CD1c-positive myeloid dendritic cell (primary cell): ENCODE data around the gene ZNF771.

Source experiments
- DNase-seq: peaks from one replicate; pipeline ENCODE4 v3.0.0-alpha.2; 2016; ENCODE audit errors: extremely low spot score

Gene ZNF771

DNA sequence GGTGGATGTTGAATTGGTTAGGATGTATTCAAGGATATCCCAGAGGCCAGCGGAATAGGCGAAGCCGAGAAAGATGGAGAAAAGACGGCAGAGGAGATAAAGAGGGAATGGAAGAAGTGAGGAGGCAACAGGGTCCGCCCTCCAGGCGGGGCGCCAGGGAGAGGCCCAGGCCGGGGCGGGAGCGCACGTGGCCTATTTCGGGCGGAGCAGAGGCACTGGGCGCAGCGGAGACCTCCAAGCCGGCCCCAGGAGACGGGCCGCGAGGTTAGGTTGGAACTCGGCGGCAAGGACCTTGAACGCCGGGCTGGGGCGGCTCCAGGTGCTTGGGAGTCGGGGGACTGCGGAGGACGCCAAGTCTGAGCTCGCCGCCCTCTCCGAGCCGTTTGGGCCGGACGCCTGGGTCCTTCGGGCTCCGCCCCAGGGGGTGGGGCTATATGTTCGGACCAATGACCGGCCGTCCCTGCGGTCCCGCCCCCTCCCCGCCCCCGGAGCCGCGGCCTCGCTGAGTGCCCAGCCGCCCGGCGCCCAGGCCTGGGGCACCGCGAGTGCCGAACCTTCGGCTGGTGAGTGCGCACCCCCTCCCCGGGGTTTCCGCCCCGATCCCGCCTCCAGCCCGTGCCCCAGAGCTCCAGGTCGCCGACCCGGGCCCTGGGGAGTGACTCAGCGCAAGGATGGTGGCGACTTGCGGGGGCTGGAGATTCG is at the start of gene ZNF771:
ZNF771 (plus strand) TSS at position 505 of the 702 bp plus-strand sequence. CDS start 448 bp downstream, outside the sequence.
- peak; percentile 88 for DNase-seq

DNA sequence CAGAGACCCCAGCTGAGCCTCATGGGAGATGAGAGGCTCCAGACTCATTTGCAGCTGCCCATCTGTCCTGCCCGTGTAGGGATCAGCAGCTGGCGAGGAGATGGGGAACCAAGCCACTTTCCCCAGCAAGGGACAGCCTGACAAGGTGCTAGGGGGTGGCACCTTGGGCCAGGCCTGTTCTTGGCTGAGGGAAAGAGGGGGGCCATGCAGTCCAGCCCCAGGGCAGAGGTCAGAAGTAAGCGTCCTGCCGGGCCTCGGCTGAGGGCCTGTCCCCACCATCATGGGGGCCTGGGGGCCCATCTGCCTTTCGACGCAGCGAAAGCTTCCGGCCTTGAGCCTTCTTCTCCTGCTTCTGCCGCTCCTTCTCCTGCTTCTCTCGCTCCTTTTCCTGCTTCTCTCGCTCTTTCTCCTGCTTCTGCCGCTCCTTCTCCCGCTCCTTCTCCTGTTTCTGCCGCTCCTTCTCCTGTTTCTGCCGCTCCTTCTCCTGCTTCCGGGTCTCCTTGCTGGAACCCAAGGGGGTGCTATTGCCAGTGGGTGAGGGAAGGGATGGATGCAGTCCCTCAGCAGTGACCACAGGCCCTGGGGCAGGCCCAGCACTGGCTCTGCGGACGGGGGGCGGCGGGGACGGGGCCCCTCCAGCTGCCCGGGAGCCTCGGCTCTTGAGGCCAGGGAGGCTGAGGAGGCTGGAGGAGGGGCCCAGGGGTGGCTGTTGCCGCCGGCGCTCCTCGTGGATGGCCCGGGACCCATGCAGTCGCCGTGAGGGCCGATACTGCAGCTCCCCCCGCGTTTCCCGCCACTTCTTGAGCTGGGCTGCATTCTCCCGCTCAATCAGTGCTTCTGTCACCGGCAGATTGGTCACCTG is 49.5 kb upstream of the ZNF771 start:
- DNase-seq, result no peak

- no peak for DNase-seq
These were observed 48.8 kb upstream of the ZNF771 start for GRCh38 chr16:30358577-30358936.

DNA sequence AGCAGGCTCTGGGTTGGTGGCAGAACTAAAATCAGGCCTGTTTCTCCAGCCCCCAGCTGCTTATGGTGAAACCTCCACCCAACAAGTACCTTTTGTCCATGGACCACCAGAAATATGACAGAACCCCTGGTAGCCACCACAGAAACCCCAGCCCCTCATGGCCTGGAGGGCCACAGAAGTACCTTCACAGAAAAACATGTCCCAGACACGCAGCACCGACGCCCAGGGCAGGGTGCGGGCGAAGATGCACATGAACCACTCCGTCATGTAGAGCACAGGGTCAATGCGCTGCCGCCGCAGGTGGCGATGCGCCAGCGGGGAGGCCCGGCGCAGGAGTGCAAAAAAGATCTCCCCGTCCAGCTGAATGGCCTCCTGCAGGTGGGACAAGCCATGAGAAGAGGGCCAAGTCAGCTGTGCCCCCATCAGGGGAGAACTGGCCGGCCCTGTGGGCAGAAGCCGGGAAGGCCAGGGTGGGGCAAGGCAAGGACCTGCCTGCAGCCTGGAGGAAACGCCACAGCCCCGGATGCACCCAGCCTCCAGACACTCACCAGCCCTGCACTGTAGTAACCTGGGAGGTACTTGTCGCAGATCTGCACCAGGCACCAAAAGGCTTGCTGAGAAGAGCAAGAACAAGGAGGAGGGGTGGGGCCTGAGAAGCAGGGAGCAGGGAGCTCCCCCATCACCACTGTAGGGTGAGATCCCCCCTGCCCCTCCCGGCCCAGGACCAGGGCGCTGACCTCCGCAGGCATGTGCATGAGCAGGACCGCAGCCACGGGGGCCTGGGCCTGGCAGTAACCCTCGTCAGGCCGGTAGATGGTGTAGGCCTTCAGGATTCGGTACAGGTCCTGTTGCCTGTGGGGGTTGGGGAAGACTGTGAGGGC is 48.2 kb upstream of the ZNF771 start:
- no peak for DNase-seq

GRCh38 chr16:30359871-30360170 is 47.6 kb upstream of the ZNF771 start:
- no peak for DNase-seq

GRCh38 chr16:30361180-30361579 is 46.2 kb upstream of the ZNF771 start:
- no peak for DNase-seq

GRCh38 chr16:30365200-30365599 is 42.2 kb upstream of the ZNF771 start:
- no peak for DNase-seq

DNA sequence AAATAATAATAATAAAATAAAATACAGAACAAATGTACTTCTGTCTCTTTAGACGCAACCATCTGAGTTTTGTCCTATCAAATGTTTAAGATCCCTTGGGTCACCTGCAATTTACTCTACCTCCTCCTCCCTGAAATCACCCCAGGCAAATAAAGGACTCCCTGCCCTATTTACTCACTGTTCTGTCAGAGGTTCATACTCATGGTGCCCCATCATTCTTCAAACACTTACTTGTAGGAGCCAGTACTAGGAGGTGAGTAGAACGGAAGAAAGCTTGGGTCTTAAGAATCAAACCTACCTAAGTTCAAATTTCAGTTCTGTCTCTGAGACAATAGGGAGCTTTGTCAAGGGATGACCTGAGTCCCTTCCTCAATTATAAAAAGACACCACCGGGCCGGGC is 40.9 kb upstream of the ZNF771 start:
- DNase-seq, result no peak

DNA sequence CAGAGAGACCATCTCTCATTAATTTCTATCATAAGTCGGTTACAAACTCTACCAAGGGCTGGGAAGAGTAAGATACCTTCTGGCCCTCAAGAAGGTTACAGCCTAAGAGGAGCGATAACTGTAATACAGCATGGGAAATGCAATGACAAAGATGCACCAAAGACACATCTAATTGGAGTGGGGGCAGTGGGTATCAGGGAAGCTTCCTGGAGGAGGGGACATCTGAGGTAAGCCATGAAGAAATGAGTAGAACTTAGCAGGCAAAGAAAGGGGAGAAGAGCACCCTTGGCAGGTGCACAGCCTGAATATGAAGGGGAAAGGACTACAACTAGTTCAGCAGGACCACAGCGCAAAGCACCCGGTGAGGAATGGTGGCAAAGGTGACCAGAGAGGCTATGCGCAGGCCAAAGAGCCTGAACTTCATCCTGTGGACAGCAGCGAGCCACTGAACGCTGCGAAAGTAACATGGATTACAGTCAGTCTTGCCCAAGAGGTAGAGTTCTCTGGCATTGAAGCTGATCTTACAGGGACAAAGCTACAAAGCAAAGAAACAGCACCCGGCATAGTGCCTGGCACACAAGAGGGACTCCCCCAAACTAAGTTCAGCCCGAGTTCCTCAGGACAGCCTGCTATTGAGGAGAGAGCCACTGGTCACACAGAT is 39.9 kb upstream of the ZNF771 start:
- DNase-seq, result no peak

DNA sequence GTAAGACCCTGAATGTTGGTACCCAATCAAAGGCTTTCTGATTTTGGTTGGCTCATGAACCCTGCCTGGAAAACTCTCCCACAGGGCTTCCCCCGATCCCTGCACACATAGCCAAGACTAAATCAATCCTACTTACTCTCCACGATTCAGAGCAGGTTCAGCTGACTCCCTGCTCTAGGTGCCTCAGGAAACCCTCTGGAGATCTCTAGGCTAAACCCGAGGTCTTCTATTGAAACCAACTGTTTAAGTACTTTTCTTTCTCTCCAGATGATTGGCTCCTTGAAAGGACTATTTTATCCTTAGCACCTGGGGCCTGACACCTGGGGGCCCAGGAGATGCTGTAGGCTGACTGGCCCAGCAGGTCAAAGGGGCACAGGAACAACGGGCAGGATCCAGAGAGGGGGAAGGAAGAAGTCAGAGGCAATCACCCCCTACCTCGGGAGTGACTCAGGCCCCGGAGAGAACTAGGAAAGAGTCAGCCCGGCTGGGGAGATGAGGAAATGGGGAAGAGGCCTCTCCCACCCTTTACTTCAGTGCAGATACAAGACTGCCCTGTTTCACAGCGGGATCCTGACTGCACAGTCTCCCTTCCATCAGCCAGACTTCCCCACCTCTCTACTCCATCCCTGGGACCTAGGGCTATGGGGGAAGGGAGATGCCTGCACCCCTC is 39.1 kb upstream of the ZNF771 start:
- peak; percentile 70 for DNase-seq

DNA sequence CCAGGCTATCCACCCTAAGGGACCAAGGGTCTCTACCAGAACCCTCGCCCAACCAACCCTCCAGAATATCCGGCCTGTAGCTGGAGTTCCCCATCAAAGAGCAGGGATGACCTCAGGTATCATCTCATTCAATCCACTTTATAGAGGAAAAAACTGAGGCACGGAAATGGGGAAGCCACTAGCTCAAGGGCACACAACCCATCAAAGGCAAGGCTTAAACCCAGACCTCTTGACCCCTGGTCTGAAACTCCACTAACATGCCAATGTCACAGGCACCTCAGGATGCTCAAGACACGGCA is 38.7 kb upstream of the ZNF771 start:
- DNase-seq, result no peak

- no peak for DNase-seq
These were observed 38.1 kb upstream of the ZNF771 start for GRCh38 chr16:30369091-30369937.

- DNase-seq, result no peak
These were observed 37.4 kb upstream of the ZNF771 start for GRCh38 chr16:30369938-30370455.

- DNase-seq, result peak; percentile 100
These were observed 36.8 kb upstream of the ZNF771 start, which contains the start of gene TBC1D10B for GRCh38 chr16:30370456-30371247. TBC1D10B (minus strand) TSS chr16:30370494; CDS start chr16:30370183, 311 bp downstream.

GRCh38 chr16:30371248-30371816 is 36.1 kb upstream of the ZNF771 start:
- DNase-seq, result no peak

DNA sequence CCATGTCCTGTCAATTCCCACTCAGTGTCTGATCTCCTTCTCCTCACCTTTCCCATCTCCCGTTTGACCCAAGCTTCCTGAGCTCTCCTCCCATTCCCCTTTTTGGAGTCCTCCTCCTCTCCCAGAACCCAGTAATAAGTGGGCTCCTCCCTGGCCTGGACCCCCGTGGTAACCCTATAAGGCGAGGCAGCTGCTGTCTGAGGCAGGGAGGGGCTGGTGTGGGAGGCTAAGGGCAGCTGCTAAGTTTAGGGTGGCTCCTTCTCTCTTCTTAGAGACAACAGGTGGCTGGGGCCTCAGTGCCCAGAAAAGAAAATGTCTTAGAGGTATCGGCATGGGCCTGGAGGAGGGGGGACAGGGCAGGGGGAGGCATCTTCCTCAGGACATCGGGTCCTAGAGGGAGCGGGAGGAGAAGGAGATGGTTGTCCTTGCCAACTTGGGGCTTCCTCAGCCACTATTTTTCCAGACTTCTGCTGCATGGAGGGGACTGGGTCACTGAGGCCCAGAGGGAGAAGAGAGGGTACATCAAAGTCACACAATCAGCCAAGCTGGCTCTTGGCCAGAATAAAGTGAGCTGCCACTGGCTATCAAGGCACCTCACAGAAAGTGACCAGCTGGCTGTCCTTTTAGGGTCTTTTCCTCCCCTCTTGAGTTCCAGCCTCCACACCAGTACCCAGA is 35.2 kb upstream of the ZNF771 start:
- DNase-seq, result no peak

DNA sequence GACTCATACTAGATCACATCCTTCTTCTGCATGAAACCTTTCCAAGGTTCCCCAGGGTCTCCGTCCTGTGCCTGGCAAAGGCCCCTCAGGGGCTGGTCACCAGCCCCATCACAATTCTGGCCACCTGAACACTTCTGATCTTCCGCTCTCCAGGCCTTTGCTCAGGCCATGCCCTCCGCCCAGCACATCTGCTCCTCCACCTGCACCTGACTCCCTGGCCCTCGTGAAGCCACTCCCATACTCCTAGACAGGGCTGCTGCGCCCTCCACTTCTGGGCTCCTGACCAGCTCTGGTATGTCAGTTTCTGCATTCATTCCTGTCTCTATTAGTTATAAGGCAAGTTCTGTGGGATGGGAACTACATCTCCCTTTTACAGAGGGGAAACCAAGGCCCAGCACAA is 34.7 kb upstream of the ZNF771 start:
- DNase-seq, result no peak

- no peak for DNase-seq
These were observed 32.9 kb upstream of the ZNF771 start, which contains the start of gene MYL11 for GRCh38 chr16:30374538-30374937. MYL11 (plus strand) TSS chr16:30374802; CDS start chr16:30374858, 56 bp downstream.
